ENCODE results near the gene ZFAND2B. TPM values are rescaled to one million over a fixed set of nuclear protein-coding genes. Genes with fewer than 3 reads are reported as not detected.

Gene ZFAND2B
- polyA plus RNA-seq, 1 donor (not counting 4 experiments of a cell fraction or from before 2014, with no cell fraction given) = 23.2 TPM

GRCh38 chr2:219174146-219174545 is 32.4 kb upstream of the ZFAND2B start:
- Histone ChIP-seq H3K27ac (ENCODE audit: control insufficient read depth, insufficient read depth, low read length) (no peak overlapping the region), H3K4me1 (ENCODE audit: control insufficient read depth, extremely low read depth, insufficient read depth, low read length) (peaks cover 17% of the 10 kb centered on the region), H2AFZ (ENCODE audit: control insufficient read depth, low read length) (no peak overlapping the region), H3K9ac (ENCODE audit: control insufficient read depth, extremely low read depth, insufficient read depth, low read length) (no peak overlapping the region), H4K20me1 (ENCODE audit: control insufficient read depth, extremely low read depth, insufficient read depth, low read length) (no peaks in the 10 kb centered on the region), H3K4me2 (ENCODE audit: control insufficient read depth, extremely low read depth, insufficient read depth, low read depth, low read length) (no peak overlapping the region), H3K27me3 (ENCODE audit: control insufficient read depth, extremely low read depth, insufficient read depth, low read length) (no peaks in the 10 kb centered on the region), H3K4me3 (ENCODE audit: control insufficient read depth in 2 of 3, extremely low read depth in 1 of 3, insufficient read depth in 2 of 3, low read depth in 1 of 3, low read length in 3 of 3) (no peak overlapping the region), H3K9me1 (ENCODE audit: control insufficient read depth, extremely low read depth, insufficient read depth, low read length) (no peaks in the 10 kb centered on the region), H3K79me2 (ENCODE audit: control insufficient read depth, insufficient read depth, low read length) (peaks cover 16% of the 10 kb centered on the region), H3K36me3 (ENCODE audit: control insufficient read depth in 2 of 2, extremely low read depth in 1 of 2, insufficient read depth in 2 of 2, low read length in 2 of 2) (peaks cover 15 to 18% of the 10 kb centered on the region in 2 experiments), H3K9me3 (ENCODE audit: control insufficient read depth, low read depth, low read length) (no peaks in the 10 kb centered on the region)
- DNase-seq (ENCODE audit: low read depth, low spot score) = no peak
- no peak for FAIRE-seq
- TF ChIP-seq, protein P1, sequence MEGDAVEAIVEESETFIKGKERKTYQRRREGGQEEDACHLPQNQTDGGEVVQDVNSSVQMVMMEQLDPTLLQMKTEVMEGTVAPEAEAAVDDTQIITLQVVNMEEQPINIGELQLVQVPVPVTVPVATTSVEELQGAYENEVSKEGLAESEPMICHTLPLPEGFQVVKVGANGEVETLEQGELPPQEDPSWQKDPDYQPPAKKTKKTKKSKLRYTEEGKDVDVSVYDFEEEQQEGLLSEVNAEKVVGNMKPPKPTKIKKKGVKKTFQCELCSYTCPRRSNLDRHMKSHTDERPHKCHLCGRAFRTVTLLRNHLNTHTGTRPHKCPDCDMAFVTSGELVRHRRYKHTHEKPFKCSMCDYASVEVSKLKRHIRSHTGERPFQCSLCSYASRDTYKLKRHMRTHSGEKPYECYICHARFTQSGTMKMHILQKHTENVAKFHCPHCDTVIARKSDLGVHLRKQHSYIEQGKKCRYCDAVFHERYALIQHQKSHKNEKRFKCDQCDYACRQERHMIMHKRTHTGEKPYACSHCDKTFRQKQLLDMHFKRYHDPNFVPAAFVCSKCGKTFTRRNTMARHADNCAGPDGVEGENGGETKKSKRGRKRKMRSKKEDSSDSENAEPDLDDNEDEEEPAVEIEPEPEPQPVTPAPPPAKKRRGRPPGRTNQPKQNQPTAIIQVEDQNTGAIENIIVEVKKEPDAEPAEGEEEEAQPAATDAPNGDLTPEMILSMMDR (optimal IDR thresholded peaks at IDR 0.05 in 1 of 3, IDR thresholded peaks at IDR 0.05 in 1 of 3, conservative IDR thresholded peaks at IDR 0.05 in 1 of 3; ENCODE audit: extremely low read depth in 1 of 3, insufficient read depth in 2 of 3, low read length in 3 of 3) = no peak
- TF ChIP-seq EZH2 (IDR thresholded peaks at IDR 0.05; ENCODE audit: low read length) = no peak
- dilution Hi-C loops (cut with MboI; ENCODE audit: extremely low pct_ligation_motif_present, low sequenced_read_pairs) = no loop called here

DNA sequence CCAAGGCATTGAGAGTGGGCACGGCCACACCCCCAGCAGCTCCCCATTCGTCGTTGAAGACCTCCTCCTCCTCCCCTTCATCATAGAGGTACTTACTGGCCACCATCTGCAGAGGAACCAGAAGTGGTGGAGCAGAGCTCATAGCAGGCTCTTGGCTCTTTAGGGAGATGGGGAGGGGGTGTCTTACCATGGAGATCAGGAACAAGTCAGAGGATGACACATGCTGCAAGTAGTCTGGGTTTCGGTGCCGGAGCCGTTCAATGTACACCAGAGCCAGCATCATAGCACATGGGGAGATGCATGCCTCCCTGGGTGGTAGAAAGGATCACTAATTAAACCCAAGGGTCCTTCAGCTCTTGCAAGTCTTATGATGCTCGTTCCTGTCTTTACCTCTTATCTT is 31.8 kb upstream of the ZFAND2B start:
- H3K9me3 ChIP-seq (ENCODE audit: control insufficient read depth, low read depth, low read length) = no peaks in the 10 kb centered on the region
- TF ChIP-seq, protein P1 (optimal IDR thresholded peaks at IDR 0.05 in 1 of 3, IDR thresholded peaks at IDR 0.05 in 1 of 3, conservative IDR thresholded peaks at IDR 0.05 in 1 of 3; ENCODE audit: extremely low read depth in 1 of 3, insufficient read depth in 2 of 3, low read length in 3 of 3) = no peak
- no peak for TF ChIP-seq EZH2 (IDR thresholded peaks at IDR 0.05; ENCODE audit: low read length)
- no peak overlapping the region for H3K4me3 ChIP-seq (ENCODE audit: control insufficient read depth in 2 of 3, extremely low read depth in 1 of 3, insufficient read depth in 2 of 3, low read depth in 1 of 3, low read length in 3 of 3)
- H3K9me1 ChIP-seq (ENCODE audit: control insufficient read depth, extremely low read depth, insufficient read depth, low read length) = no peaks in the 10 kb centered on the region
- peaks cover 21% of the 10 kb centered on the region for H3K79me2 ChIP-seq (ENCODE audit: control insufficient read depth, insufficient read depth, low read length)
- dilution Hi-C loops (cut with MboI; ENCODE audit: extremely low pct_ligation_motif_present, low sequenced_read_pairs) = no loop called here
- no peak overlapping the region for H3K27ac ChIP-seq (ENCODE audit: control insufficient read depth, insufficient read depth, low read length)
- peaks cover 20% of the 10 kb centered on the region for H3K4me1 ChIP-seq (ENCODE audit: control insufficient read depth, extremely low read depth, insufficient read depth, low read length)
- H3K36me3 ChIP-seq (ENCODE audit: control insufficient read depth in 2 of 2, extremely low read depth in 1 of 2, insufficient read depth in 2 of 2, low read length in 2 of 2) = peaks cover 18 to 19% of the 10 kb centered on the region in 2 experiments
- no peak overlapping the region for H3K4me2 ChIP-seq (ENCODE audit: control insufficient read depth, extremely low read depth, insufficient read depth, low read depth, low read length)
- no peaks in the 10 kb centered on the region for H3K27me3 ChIP-seq (ENCODE audit: control insufficient read depth, extremely low read depth, insufficient read depth, low read length)
- no peaks in the 10 kb centered on the region for H4K20me1 ChIP-seq (ENCODE audit: control insufficient read depth, extremely low read depth, insufficient read depth, low read length)
- H3K9ac ChIP-seq (ENCODE audit: control insufficient read depth, extremely low read depth, insufficient read depth, low read length) = no peak overlapping the region
- FAIRE-seq (no peak), DNase-seq (ENCODE audit: low read depth, low spot score) (no peak)
- H2AFZ ChIP-seq (ENCODE audit: control insufficient read depth, low read length) = no peak overlapping the region
